NCI-H526 (cell line): Measurements from ENCODE around the gene RPH3AL.
"Not testable (repeated sequence)": the region's sequence is repeated elsewhere in the genome, so short reads cannot be mapped to it uniquely, and the experiment has no call there.

Experiments used
- DNase-seq, 2 experiments: peaks; one replicate each; lab custom pipeline; 2025; lab: John Stamatoyannopoulos, UW

RPH3AL gene

DNA sequence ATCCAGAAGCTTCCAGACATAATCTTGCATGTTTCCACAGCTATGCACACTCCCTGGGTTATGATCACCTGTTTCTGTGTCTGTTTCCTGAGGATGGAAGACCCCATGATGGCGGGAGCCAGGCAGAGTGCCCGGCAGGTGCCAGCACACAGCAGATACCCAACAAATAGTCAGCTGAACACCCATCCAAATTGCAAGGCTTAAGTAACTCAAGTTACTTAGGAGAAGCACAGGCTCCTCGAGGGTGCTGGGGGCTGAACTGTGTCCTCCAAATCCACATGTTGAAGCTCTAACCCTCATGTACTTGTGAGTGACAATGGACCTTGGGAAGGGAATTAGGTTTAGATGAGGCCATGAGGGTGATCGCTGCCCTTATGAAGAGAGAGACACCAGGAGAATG lies 91.7 kb downstream of the RPH3AL start:
- DNase-seq: no peak

DNA sequence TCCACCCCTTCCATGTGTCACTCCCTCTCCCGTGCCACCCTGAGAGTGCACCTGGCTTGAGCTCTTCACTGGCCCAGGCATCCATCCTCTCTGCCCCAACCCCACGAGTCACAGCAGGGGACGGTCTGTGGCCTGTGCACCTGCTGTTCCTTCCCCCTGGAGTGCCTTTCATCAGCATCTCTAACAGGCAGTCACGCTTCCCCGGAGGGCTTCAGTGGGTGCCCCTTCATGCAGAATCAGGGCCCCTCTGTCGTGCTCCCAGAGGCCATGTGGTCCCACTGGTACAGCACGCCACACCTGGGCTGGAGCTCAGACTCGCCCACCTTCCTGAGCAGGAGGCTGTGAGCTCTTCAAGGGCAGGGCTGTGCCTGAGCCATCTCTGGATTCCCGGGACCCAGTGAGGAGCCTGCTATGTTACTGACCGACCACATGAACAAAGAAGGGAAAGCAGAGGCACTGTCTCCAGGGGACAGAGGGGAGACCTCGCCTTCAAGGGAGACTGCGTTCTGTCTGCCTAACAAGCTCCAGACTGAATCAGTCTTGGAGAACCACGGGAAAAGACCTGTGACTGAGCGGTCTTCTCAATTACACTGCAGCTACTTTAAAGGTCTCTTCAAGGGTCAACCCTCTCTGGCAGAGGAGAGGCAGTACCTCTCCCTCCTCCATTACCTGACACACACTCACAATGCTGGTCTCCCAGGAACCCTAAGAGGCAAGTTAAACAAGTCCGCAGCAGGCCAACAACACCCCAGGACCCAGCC lies 92.4 kb downstream of the RPH3AL start:
- no peak for DNase-seq

DNA sequence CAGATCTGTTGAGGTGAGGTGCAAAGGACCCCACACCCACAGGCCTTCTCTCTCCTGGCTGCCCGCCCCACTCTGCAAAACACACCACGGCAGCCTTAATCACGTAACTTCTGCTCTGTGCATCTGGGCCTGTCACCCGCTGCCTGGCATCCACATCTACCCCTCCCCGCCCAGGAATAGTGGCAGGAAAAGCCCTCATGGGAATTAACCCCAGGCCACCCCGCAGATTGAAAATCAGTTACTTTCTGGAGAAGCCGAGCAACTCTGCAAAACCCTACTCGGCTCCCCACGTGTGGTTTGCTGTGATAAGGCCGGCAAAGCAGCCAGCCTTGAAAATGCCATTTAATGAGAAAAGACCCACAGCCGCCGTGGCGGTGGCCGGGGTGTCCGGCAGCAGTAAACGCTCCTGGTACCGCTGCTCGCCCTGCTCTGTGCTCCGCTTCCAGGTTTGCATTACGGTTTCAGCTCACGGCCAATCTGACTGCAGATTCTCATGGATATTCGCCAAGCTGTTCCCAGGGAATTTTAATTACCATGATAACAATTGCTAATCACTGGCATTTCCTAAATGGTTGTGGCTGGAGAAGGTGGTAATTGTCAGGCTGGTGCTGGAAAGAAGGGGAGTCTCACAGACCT lies 93.1 kb downstream of the RPH3AL start:
- no peak for DNase-seq

- DNase-seq: no peak
These were observed 93.7 kb downstream of the RPH3AL start for GRCh38 chr17:258906-259305.

- no peak for DNase-seq
These were observed 94.4 kb downstream of the RPH3AL start for GRCh38 chr17:258045-258734.

GRCh38 chr17:253091-253846 lies 99.3 kb downstream of the RPH3AL start:
- no peak for DNase-seq

DNA sequence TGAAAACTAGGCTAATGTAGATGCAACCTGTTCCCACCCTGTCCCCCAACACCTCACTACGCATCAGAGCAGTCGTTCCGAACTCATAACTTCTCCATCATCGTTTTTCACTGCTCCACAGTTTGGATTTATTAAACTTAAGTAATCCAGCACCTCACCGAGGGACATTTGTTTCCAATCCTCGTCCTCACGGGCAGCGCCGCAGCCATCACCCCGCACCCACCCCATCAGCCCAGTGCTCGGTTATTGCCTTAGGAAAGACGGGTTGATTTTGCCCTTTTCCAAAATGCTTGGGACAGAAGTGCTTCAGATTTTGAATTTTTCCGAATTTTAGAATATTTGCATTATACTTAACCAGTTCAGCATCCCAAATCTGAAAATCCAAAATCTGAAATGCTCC lies 100.2 kb downstream of the RPH3AL start:
- DNase-seq: no peak

GRCh38 chr17:251531-251930 lies 101.1 kb downstream of the RPH3AL start:
- DNase-seq: no peak

- no peak for DNase-seq
These were observed 101.9 kb downstream of the RPH3AL start for GRCh38 chr17:250487-251300.

DNA sequence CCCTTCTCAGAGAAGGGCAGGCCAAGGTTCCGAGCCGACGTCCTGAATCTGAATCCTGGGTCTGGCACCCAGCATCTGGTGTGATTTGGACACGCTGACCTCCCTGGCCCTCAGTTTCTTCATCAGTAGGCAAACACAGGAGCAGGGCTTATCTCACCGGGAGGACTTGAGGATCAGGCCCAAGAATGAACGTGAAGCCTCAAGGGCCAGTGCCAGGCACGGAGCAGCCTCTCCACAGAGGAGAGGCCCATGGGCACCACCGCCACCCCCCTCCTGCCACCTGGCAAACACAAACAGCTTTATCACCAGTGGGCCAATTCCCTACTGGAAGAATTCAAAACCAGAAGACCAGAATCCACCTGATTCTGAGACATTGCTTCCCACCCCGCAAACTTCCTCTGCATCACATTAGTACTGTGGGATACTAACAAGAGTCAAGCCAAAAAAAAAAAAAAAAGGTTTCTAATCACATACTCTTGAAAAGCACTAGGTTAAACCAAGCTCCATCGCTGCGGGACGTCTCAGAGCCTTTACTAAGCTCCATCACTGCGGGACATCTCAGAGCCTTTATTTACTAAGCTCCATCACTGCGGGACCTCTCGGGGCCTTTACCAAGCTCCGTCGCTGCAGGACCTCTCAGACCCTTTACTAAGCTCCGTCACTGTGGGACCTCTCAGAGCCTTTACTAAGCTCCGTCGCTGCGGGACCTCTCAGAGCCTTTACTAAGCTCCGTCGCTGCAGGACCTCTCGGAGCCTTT lies 103.2 kb downstream of the RPH3AL start:
- no peak for DNase-seq

DNA sequence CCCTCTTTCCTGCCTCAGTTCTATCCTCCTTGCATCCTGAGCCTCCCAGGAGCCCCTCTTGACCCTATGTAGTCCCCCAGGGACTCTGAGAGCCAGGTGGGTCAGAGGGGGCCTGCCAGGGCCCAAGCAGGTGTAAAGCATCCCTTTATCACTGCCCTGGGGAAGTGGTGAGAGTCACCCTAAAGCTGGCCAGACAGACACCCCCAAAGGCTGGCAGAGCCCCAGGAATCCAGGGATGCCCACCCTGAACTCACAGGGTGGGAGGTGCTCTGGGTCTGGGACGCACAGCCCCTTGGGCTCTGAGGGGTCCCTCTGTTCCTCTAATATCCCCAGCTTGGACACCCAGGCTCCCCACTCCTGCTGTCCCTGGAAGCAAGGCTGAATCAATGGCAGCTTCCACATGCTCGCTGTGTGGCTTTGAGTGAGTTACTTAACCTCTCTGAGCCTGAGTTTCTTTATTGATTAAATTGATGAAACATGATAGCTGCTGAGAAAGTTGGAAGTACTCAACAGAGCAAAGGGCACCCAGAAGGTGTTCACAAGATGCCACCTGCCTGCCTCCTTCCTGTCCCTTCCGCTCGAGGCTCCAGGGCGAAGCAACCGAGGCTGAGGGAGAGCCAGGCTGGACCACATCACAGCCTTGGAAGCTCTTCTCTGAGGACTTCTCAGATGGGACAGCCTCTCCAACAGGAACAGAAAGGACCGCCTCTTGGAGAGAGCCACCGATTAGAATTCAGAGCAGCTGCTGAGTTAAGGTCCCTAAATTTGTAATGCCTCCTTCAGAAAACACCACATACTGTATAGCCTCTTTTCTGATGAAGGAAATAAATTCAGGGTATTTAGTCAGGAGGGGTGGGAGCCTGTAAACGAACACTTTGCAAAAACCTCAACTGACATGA lies 104.0 kb downstream of the RPH3AL start:
- DNase-seq: no peak

- no peak for DNase-seq
These were observed 104.8 kb downstream of the RPH3AL start for GRCh38 chr17:247767-248166.

DNA sequence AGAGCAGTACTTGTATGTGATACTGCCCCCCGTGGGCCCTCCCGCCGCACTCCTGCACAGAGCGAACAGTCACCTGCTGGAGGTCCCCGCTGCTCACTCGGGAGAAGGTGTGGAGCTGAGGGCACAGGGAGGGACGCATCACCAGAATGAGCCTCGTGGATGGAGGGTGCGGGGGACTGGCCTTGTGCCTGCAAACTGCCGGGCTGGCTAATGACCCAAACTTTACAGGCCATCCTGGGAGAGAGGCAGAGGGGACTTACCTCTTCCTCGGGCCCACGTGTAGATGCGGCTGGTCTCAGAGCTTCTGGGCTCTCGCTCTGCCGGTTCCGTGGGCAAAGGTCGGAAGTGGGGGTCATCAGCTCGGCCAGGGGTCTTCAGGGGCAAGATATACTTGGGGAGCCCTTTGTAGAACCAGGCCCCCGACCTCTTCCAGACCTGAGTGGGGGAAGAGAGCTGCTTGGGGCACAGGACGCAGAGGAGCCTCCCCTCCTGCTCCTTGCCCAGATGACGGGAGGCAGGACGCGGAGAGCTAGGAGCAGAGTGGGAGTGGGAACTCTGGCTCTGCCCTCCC lies 105.7 kb downstream of the RPH3AL start:
- no peak for DNase-seq

GRCh38 chr17:246226-246625 lies 106.4 kb downstream of the RPH3AL start:
- DNase-seq: no peak

- no peak for DNase-seq
These were observed 107.0 kb downstream of the RPH3AL start for GRCh38 chr17:245611-246010.

- DNase-seq: no peak
These were observed 107.6 kb downstream of the RPH3AL start for GRCh38 chr17:245020-245419.

- not testable (repeated sequence) for DNase-seq
These were observed 108.7 kb downstream of the RPH3AL start for GRCh38 chr17:243924-244323.

- no peak for DNase-seq
These were observed 113.7 kb downstream of the RPH3AL start for GRCh38 chr17:238964-239259.

GRCh38 chr17:238071-238963 lies 114.3 kb downstream of the RPH3AL start:
- no peak for DNase-seq
